NCI-H748 (cell line): ENCODE measurements around the gene SETDB1.
"Not testable (repeated sequence)": the region's sequence is repeated elsewhere in the genome, so short reads cannot be mapped to it uniquely, and the experiment has no call there.

ENCODE experiments used
- DNase-seq: peaks from one replicate; lab custom pipeline; 2025; ENCODE audit not compliant: unreplicated experiment; lab: John Stamatoyannopoulos, UW

Gene SETDB1

GRCh38 chr1:150928775-150929174 lies 2.6 kb downstream of the SETDB1 start:
- not testable (repeated sequence) for DNase-seq

DNA sequence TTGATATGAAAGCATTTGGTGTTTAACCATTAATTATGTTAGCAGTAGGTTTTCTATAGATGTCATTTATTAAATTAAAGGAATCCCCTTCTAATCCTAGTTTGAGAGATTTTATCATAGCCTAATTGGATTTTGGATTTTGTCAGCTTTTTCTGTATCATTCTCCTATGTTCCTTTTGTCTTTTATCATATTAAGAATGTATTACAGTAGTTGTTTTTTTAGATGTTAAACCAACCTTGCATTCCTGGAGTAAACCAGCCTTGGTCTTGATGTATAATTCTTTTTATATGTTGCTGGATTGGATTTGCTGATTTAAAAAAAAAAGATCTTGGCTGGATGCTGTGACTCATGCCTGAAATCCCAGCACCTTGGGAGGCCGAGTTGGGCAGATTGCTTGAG lies 5.6 kb downstream of the SETDB1 start:
- DNase-seq: no peak

DNA sequence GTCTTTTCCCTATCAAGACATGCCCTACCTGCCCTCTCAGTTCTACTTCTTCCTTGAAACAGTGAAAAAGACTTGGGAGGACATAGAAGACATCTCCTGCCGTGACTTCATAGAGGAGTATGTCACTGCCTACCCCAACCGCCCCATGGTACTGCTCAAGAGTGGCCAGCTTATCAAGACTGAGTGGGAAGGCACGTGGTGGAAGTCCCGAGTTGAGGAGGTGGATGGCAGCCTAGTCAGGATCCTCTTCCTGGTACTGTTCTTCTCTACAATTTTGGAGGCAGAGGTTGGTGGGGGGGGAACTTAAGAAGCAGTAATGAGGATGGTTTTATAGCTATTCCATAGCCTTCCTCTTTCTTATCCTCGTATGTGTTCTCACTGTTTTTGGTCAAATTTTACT lies 18.7 kb downstream of the SETDB1 start:
- no peak for DNase-seq

DNA sequence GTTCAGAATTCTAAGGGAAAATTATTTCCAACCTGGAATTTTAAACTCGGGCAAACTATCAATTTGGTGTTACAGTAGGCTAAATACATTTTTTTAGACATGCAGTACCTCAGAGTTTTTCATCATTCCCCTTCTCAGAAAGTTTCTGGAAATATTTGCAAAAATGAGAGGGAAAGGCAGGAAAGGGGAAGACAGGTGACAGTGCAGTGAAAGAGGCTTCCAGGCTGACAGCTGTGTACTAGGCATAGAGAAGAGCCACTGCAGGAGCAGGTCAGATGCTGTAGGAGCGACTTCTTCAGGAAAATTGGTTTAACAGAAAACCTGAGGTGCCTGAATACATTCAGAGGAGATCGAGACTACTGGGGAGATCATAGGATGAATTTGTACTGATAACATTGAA lies 28.5 kb downstream of the SETDB1 start:
- DNase-seq: no peak

DNA sequence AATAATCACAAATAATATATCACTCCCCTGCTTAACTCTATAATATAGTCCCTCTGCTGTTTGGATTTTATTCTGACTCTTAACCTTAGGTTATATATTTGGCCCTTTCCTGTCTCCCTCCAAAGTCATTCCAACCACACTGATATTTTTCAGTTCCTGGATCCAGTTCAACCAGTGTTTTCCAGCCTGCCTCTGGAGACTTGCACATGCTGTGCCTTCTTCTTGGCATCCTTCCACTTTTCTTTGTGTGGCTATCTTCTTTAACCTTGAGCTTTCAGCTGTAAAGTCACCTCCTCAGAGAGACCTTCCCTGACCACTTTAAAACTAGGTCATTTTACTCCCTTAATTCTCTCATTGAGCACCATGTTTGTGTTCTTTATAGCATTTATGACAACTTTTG lies 29.1 kb downstream of the SETDB1 start:
- DNase-seq: no peak

DNA sequence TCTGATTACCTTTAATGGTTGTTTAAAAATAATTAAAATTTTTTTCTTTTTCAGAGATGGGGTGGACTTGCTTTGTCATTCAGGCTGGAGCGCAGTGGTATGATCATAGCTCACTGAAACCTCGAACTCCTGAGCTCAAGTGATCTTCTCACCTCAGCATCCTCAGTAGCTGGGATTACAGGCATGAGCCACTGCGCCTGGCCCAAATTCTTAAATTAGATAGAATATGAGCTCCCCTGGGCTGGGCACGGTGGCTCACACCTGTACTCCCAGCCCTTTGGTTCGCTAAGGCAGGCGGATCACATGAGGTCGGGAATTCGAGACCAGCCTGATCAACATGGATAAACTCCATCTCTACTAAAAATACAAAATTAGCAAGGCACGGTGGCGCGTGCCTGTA lies 31.5 kb downstream of the SETDB1 start:
- no peak for DNase-seq

DNA sequence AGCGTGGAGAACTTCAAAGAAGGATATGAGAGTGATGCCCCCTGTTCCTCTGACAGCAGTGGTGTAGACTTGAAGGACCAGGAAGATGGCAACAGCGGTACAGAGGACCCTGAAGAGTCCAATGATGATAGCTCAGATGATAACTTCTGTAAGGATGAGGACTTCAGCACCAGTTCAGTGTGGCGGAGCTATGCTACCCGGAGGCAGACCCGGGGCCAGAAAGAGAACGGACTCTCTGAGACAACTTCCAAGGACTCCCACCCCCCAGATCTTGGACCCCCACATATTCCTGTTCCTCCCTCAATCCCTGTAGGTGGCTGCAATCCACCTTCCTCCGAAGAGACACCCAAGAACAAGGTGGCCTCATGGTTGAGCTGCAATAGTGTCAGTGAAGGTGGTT lies 34.5 kb downstream of the SETDB1 start:
- no peak for DNase-seq

GRCh38 chr1:150961756-150962155 lies 35.6 kb downstream of the SETDB1 start:
- DNase-seq: no peak

DNA sequence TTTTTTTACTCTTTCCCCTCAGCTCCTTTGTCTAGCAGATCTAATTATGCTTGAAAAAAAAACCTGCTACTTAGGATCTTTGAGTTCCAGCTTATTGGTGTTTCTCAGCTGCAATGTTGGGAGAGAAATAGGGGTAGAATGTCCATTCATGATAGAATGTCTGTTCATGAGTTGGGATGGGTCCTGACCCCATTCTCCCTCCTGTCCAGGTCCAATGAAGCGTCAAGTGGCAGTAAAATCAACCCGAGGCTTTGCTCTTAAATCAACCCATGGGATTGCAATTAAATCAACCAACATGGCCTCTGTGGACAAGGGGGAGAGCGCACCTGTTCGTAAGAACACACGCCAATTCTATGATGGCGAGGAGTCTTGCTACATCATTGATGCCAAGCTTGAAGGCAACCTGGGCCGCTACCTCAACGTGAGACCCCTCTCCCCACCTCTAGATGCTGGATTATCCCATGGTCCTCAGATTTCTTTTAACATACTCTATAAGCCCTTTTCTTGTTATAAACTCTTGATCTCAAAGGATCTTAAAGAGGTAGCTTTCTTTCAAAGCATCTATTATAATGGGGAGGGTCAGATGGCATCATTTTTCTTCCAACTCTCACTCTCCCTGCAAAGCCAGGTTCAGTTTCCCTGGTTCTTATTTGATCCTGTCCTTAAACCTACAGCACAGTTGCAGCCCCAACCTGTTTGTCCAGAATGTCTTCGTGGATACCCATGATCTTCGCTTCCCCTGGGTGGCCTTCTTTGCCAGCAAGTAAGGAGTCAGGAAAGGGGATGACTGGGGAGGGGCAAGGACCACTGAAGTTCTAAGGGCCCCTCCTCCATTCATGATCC lies 37.4 kb downstream of the SETDB1 start:
- DNase-seq: no peak

DNA sequence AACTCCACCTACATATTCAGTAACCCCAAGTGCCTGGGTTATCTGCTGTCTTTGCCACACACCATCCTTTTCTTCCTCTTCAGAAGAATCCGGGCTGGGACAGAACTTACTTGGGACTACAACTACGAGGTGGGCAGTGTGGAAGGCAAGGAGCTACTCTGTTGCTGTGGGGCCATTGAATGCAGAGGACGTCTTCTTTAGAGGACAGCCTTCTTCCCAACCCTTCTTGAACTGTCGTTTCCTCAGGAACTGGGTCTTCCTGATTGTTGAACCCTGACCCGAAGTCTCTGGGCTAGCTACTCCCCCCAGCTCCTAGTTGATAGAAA lies 38.0 kb downstream of the SETDB1 start:
- no peak for DNase-seq

DNA sequence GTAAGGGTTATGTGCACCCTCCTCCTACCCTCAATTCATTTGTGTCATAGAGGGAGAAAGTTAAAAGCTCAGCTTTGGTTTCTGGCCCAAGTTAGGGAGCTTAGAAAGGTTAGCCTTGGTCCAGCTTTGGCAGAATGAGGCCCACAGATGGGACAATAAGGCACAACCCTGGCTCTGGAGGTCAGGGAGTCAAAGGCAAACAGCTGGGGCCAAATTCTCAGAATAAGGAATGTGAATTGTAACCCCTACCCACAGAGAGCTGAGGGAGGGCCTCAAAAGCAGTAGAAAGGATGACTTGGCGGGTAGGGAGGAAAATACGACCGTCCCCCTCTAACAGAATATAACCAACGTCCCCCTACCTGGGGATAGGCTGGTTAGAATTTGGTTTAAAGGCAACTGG lies 39.4 kb downstream of the SETDB1 start:
- no peak for DNase-seq

GRCh38 chr1:150966011-150966410 lies 39.8 kb downstream of the SETDB1 start:
- DNase-seq: no peak

DNA sequence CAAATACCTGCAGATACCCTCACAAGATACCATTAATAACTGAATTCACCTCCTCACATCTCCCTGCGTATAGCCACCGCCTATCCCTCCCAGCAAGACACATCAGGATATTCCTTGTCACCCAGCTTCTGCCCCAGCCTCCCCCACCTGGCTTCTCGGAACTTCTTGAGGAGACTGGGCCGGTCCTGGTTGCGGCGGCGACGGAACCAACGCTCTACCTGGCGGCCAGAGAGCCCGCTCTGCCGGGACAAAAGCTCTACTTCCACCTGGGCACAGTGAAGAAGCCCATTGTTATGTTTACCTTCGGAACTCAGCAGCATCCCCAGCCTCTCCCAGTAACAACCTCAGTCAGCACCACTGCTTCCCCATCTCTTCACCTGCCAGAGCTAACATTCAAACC lies 41.8 kb downstream of the SETDB1 start:
- DNase-seq: no peak

GRCh38 chr1:150968491-150968890 lies 42.3 kb downstream of the SETDB1 start:
- no peak for DNase-seq

DNA sequence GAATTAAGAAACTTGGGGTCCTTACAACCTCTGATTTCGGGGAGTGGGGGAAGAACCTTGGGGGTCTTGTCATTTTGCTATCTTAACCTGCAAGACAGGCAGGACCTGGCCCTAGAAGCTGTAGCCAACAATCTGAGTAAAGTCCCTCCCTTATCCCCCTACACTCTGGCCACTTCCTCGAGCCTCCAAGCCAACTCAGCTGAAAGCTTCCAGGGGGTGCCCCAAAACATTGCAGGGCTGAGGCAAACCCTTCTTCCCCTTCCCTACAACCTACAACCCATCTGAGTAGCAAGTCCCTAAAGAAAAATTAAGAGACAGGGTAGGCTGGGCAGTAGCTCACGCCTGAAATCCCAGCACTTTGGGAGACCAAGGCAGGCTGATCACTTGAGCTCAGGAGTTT lies 43.5 kb downstream of the SETDB1 start:
- DNase-seq: no peak

GRCh38 chr1:150970808-150971582 lies 44.8 kb downstream of the SETDB1 start:
- DNase-seq: no peak

DNA sequence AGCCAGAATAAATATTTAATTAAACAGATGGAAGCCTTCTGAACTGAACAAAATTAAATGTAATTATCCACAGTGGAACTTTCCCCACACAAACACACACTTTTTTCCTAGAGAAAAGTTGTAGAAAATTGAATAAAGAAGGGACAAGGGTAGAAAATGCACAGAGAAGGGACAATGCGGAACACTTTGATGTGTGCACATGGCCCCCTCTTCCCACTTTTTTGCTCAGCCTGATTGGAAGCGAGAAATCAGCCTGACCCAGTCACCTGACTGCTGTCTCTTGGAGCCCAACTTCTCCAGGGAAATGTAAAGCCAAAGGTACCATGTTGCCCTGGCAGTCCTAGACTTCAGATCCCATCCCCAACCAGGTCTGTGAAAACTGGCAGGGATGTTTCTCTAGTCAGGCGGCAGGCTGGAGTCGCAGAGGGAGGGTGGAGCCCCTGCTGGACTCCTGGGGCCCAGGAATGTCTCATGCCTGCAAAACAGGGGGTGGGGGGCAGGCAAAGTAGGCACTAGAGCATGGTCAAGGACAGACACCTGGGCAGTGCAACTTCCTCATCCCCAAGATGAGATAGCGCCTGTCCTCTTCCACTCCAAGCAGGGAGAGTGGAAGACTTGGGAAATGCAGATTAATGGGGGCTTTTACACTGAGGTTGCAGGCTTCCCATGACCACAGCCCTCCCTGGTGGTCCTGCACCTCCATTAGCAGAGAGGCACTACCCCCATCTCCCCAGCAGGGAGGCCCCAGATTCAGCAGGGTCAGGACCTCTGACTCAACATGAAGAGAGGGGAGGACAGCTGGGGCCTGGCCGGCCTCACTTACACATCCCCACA lies 45.6 kb downstream of the SETDB1 start:
- DNase-seq: no peak

- DNase-seq: no peak
These were observed 46.3 kb downstream of the SETDB1 start for GRCh38 chr1:150972417-150972940.

DNA sequence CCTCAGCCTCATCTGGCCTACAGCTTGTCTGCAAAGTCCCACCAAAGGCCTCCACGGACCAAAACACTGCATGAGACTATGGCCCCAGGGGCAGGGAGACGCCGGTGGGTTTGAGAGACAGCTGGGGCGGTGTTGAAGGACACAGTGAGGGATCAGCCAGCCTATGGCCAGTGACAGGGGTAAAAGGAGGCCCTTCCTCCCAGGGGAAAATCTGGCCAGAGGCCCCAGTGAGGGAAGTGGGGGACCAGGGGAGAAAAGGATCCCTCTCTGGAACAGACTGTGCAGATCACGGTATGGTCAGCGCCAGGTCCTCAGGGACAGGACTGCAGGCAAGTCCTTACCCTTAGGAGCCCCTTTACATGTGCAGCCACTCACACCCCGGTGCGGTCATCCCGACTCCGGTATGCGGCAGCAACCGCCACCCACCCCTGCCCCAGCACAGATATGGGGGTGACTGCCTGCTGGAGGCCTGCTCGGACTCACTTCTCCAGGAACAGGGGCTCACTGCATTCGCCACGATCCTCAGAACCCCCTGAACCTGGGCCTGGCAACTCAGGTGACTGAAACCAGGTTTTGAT lies 47.2 kb downstream of the SETDB1 start:
- DNase-seq: no peak

GRCh38 chr1:150973836-150974579 lies 47.8 kb downstream of the SETDB1 start:
- DNase-seq: peak; percentile 51
